Activated CD4-positive, alpha-beta memory T cell treated with anti-CD3 and anti-CD28 coated beads for 36 hours (primary cell): Measurements from ENCODE around the gene PFDN1. TPM values are rescaled to one million over a fixed set of nuclear protein-coding genes. Genes with fewer than 3 reads are reported as not detected.

Experiments used
- CTCF ChIA-PET: fragments of 350-600 bp; sonication (Branson Sonifier 250); formaldehyde crosslinking; loops from one replicate; lab custom pipeline; 2021; ENCODE audit warnings: antibody characterized with exemption, inconsistent platforms; lab: Charles Lee
- POLR2A ChIA-PET: fragments of 350-600 bp; sonication (Branson Sonifier 250); formaldehyde crosslinking; loops from one replicate; lab custom pipeline; 2021; ENCODE audit warnings: antibody characterized with exemption; lab: Charles Lee
- DNase-seq: peaks from one replicate; pipeline ENCODE4 v3.0.0-alpha.2; 2020
- H3K27ac Mint-ChIP-seq: one replicate; pipeline ENCODE4 v1.8.0; 2021; ENCODE audit warnings: mixed read lengths
- H3K27me3 Mint-ChIP-seq: one replicate; pipeline ENCODE4 v1.8.0; 2021; ENCODE audit warnings: mixed read lengths
- H3K36me3 Mint-ChIP-seq: one replicate; pipeline ENCODE4 v1.8.0; 2021; ENCODE audit warnings: mixed read lengths
- H3K4me1 Mint-ChIP-seq: one replicate; pipeline ENCODE4 v1.8.0; 2021; ENCODE audit warnings: low read depth, mixed read lengths
- H3K4me3 Mint-ChIP-seq: one replicate; pipeline ENCODE4 v1.8.0; 2021; ENCODE audit warnings: mild to moderate bottlenecking, mixed read lengths
- H3K9me3 Mint-ChIP-seq: one replicate; pipeline ENCODE4 v1.8.0; 2021; ENCODE audit warnings: mixed read lengths
- intact Hi-C: fragments of 100-400 bp; cut with micrococcal nuclease; formaldehyde crosslinking; loops from one replicate; pipeline ENCODE4 v1.15.1; 2023
- total RNA-seq, 2 experiments: library from RNA; stranded (reverse); gene quantifications; one replicate each; pipeline ENCODE4 v1.2.3, GENCODE V29; 2021

PFDN1 gene
- total RNA-seq, 2 experiments from 2014 or later, result 50.1 to 54.6 TPM

- peaks cover 3% of the 10 kb centered on the region for H3K36me3 Mint-ChIP-seq
- intact Hi-C loops, result no loop called here
- ChIA-PET POLR2A (interaction anchor here (0.7 kb wide), 1 partner anchor 321 kb away, joined by 3 read pairs; no protein-coding TSS in a partner anchor), CTCF (interaction anchor here (0.6 to 3.2 kb wide), 7 partner anchors 17 to 249 kb away, joined by 3 to 13 read pairs (median 4); no protein-coding TSS in a partner anchor)
- H3K4me3 Mint-ChIP-seq, result no peak overlapping the region
- H3K27me3 Mint-ChIP-seq, result no peaks in the 10 kb centered on the region
- H3K27ac Mint-ChIP-seq, result no peak overlapping the region
- peaks cover 5% of the 10 kb centered on the region for H3K4me1 Mint-ChIP-seq
- DNase-seq, result no peak
- no peaks in the 10 kb centered on the region for H3K9me3 Mint-ChIP-seq
Observed at GRCh38 chr5:140328036-140328764, 25.3 kb upstream of the PFDN1 start.

DNA sequence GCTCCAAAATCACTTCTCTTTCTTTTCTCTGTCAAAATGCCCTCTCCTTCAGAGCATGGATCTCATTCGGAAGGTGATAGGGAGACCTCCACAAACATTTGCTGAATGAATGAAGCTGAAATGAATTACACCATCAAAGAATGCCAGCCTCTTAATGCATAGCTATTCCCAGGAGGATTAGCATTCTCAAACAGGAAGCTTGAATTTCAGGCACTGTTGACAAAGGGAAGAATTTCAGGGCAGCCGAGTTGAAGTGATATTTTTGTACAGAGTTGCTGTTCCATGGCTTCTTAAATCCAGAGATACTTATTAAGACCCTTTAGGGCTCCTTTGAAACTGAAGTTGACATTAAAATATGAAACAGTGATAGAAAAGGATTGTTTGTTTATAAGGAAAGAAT, 24.7 kb upstream of the PFDN1 start:
- H3K27ac Mint-ChIP-seq, result no peak overlapping the region
- intact Hi-C loops, result no loop called here
- ChIA-PET POLR2A (no interaction called here), CTCF (interaction anchor here (0.9 to 3.2 kb wide), 5 partner anchors 18 to 88 kb away, joined by 3 to 13 read pairs (median 4); no protein-coding TSS in a partner anchor)
- H3K36me3 Mint-ChIP-seq, result peaks cover 1% of the 10 kb centered on the region
- H3K4me3 Mint-ChIP-seq, result no peak overlapping the region
- DNase-seq, result no peak
- peaks cover 5% of the 10 kb centered on the region for H3K4me1 Mint-ChIP-seq
- H3K9me3 Mint-ChIP-seq, result no peaks in the 10 kb centered on the region
- no peaks in the 10 kb centered on the region for H3K27me3 Mint-ChIP-seq

DNA sequence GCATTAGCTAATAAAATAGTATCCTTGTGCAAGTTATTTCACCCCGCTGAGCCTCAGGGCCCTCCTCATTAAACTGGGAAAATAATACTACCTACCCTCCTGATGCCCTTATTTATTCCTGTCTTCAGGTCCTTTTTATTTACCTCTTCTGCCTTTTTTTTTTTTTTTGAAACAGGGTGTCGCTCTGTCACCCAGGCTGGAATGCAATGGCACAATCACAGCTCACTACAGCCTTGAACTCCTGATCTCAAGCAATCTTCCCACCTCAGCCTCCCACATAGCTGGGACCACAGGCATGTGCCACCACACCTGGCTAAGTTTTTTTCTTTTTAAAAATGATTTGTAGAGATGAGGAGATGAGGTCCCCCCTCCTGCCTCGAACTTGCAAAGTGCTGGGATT, 22.6 kb upstream of the PFDN1 start:
- H3K27ac Mint-ChIP-seq, result no peak overlapping the region
- H3K4me3 Mint-ChIP-seq, result no peak overlapping the region
- H3K4me1 Mint-ChIP-seq, result peaks cover 5% of the 10 kb centered on the region
- ChIA-PET CTCF (interaction anchor here (0.6 to 1.0 kb wide), 2 partner anchors 26 to 81 kb away, joined by 3 to 5 read pairs; no protein-coding TSS in a partner anchor), POLR2A (no interaction called here)
- DNase-seq, result no peak
- H3K27me3 Mint-ChIP-seq, result no peaks in the 10 kb centered on the region
- intact Hi-C loops, result no loop called here
- H3K9me3 Mint-ChIP-seq, result no peaks in the 10 kb centered on the region
- no peaks in the 10 kb centered on the region for H3K36me3 Mint-ChIP-seq

GRCh38 chr5:140324617-140325241, 21.8 kb upstream of the PFDN1 start:
- POLR2A ChIA-PET, result no interaction called here
- no peaks in the 10 kb centered on the region for H3K27me3 Mint-ChIP-seq
- intact Hi-C loops, result no loop called here
- no peaks in the 10 kb centered on the region for H3K9me3 Mint-ChIP-seq
- H3K4me1 Mint-ChIP-seq, result peaks cover 5% of the 10 kb centered on the region
- H3K4me3 Mint-ChIP-seq, result no peak overlapping the region
- CTCF ChIA-PET, result interaction anchor here (0.6 to 1.0 kb wide), 2 partner anchors 27 to 80 kb away, joined by 3 to 5 read pairs; no protein-coding TSS in a partner anchor
- DNase-seq, result no peak
- H3K36me3 Mint-ChIP-seq, result no peaks in the 10 kb centered on the region
- H3K27ac Mint-ChIP-seq, result no peak overlapping the region

DNA sequence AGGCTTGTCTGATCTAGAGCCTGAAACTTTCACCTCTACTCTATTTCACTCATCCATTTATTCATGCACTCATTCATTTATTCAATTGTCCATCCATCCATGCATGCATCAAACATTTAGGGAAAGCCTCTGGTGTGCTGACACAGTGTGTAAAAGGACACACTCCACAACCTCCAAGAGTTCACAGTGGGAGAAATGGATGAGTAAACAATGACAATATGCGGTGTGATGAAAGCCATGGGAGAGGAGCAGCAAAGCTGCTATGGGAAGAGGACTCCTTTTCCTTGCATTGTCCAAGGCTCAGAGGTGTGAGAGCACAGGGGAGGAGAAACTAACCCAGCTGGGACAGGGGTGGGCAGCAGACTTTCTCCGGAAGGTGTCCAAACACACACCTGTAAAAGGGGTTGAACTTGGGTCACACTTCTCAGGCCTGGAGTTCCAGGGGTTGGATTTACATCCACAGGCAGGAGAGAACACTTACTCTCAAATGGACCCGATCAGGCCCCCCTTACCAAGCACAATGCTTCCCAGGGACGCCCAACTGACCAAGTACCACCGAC, 21.2 kb upstream of the PFDN1 start:
- Mint-ChIP-seq H3K9me3 (no peaks in the 10 kb centered on the region), H3K27ac (no peak overlapping the region), H3K36me3 (no peaks in the 10 kb centered on the region), H3K4me1 (peaks cover 5% of the 10 kb centered on the region), H3K27me3 (no peaks in the 10 kb centered on the region), H3K4me3 (no peak overlapping the region)
- DNase-seq, result no peak
- intact Hi-C loops, result no loop called here
- ChIA-PET CTCF (interaction anchor here (0.7 to 1.4 kb wide), 2 partner anchors 28 to 207 kb away, joined by 3 read pairs; no protein-coding TSS in a partner anchor), POLR2A (no interaction called here)

DNA sequence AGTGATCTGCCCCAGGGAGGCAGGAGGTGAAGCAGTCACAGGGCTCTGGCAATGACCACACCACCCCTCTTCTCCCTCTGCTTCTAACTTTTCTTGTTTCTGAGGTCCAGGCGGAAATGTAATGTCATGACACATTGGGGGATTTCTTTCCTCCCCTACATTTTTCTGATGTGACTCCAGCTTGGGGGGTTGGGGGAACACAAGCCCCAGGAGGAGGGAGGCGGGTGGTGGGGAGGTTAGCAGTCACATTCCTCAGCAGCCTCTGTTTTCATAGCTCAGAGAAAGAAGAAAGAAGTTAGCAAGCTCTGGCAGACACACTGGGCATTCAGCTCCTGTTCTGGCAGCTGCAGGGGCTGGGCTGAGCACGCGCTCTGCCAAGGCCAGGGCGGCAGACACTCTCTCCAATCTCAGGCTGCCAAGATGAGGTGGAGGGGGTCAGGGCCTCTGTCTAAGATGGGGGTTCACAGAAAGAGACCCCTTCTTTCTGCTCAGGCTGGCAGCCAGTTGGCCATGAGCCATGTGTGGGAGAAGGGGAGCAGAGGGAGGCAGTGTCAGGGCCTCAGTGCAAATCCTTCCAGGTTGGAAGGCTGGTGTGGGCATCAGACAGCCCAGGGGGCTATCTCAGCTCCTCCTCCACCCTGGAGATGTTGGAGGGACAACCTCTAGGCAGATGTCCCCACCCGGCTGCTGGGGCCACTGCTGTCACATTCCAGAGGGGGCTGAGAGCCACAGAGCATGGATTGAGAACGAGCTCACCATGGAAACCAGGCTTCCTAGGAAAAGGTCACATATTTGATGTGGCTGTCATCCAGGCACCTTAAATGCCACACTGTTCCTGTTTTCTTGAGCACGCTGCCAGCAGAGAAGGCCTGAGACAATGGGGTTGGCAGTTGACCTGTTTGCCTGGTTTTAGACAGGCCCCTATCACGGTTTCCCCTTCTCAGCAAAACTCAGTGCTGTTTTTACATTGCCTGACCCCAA, 20.1 kb upstream of the PFDN1 start:
- no peaks in the 10 kb centered on the region for H3K9me3 Mint-ChIP-seq

GRCh38 chr5:140321796-140322195, 18.9 kb upstream of the PFDN1 start:
- Mint-ChIP-seq H3K27ac (no peak overlapping the region), H3K36me3 (no peaks in the 10 kb centered on the region), H3K4me3 (no peak overlapping the region), H3K9me3 (no peaks in the 10 kb centered on the region), H3K4me1 (peaks cover 5% of the 10 kb centered on the region), H3K27me3 (no peaks in the 10 kb centered on the region)
- DNase-seq, result no peak
- intact Hi-C loops, result no loop called here
- ChIA-PET CTCF (interaction anchor here (1.4 kb wide), 1 partner anchor 25 kb away, joined by 4 read pairs; the partner anchor contains the start of gene HBEGF), POLR2A (no interaction called here)

More for the DNA sequence above, 20.1 kb upstream of the PFDN1 start:
- CTCF ChIA-PET, result interaction anchor here (0.7 to 1.4 kb wide), 2 partner anchors 29 to 206 kb away, joined by 3 read pairs; no protein-coding TSS in a partner anchor
- POLR2A ChIA-PET, result no interaction called here
- no peak overlapping the region for H3K27ac Mint-ChIP-seq
- H3K4me1 Mint-ChIP-seq, result peaks cover 5% of the 10 kb centered on the region
- no peak for DNase-seq
- intact Hi-C loops, result no loop called here
- H3K36me3 Mint-ChIP-seq, result no peaks in the 10 kb centered on the region
- no peak overlapping the region for H3K4me3 Mint-ChIP-seq
- H3K27me3 Mint-ChIP-seq, result no peaks in the 10 kb centered on the region

- ChIA-PET POLR2A (no interaction called here), CTCF (no interaction called here)
- Mint-ChIP-seq H3K27me3 (no peaks in the 10 kb centered on the region), H3K9me3 (no peaks in the 10 kb centered on the region), H3K4me3 (no peak overlapping the region), H3K36me3 (no peaks in the 10 kb centered on the region), H3K27ac (no peak overlapping the region), H3K4me1 (peaks cover 3% of the 10 kb centered on the region)
- intact Hi-C loops, result no loop called here
- DNase-seq, result no peak
Observed at GRCh38 chr5:140319833-140320232, 16.9 kb upstream of the PFDN1 start.

DNA sequence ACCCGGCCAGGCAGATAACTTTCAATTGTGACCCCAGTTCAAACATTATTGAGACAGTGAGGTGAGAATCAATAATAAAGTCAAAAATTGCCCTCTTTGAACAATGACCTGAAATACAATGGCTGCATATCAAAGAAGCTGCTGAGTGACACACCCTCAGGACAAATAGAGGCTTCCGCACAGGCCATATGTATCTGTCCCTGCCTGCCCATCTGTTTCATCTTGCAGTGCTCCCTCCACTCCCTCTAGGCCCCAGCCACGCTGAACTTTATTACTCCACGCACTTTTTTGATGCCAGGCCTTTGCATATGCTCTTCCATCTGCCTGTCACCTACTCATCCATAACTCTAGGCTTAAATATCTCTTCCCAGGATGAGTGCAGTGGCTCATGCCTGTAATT, 15.9 kb upstream of the PFDN1 start:
- CTCF ChIA-PET, result no interaction called here
- H3K36me3 Mint-ChIP-seq, result no peaks in the 10 kb centered on the region
- DNase-seq, result no peak

DNA sequence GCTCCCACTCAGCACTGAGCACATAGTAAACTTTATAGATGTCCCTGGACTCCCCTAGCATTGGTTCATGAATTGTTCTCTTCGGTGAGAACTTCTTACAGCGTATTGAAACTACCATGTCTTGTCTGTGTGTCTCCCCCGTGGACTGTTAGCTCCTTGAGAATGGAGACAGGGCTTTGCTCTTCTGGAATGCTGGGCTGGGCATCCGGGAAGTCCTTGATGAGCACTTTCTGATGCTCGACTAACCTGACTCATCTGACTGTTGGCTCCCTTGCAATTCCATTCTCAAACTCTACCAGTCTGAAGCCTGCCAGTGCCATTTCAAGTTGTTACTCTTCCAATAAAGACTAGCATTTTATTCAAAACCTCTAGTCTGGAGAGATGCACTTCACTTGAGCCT, 15.0 kb upstream of the PFDN1 start:
- ChIA-PET CTCF (interaction anchor here (1.1 to 1.2 kb wide), 2 partner anchors 29 to 75 kb away, joined by 3 read pairs; partner anchors contain the start of gene HBEGF), POLR2A (no interaction called here)
- Mint-ChIP-seq H3K27ac (no peak overlapping the region), H3K4me3 (no peak overlapping the region), H3K27me3 (no peaks in the 10 kb centered on the region), H3K9me3 (no peaks in the 10 kb centered on the region), H3K4me1 (no peaks in the 10 kb centered on the region), H3K36me3 (no peaks in the 10 kb centered on the region)
- intact Hi-C loops, result no loop called here
- DNase-seq, result no peak

More for the DNA sequence above, 15.9 kb upstream of the PFDN1 start:
- intact Hi-C loops, result no loop called here
- Mint-ChIP-seq H3K27me3 (no peaks in the 10 kb centered on the region), H3K27ac (no peak overlapping the region), H3K9me3 (no peaks in the 10 kb centered on the region), H3K4me1 (no peaks in the 10 kb centered on the region), H3K4me3 (no peak overlapping the region)
- POLR2A ChIA-PET, result no interaction called here

GRCh38 chr5:140312791-140313189, 9.9 kb upstream of the PFDN1 start:
- Mint-ChIP-seq H3K9me3 (no peaks in the 10 kb centered on the region), H3K36me3 (no peaks in the 10 kb centered on the region), H3K27ac (no peak overlapping the region), H3K4me1 (peaks cover 6% of the 10 kb centered on the region), H3K27me3 (peaks cover 2% of the 10 kb centered on the region), H3K4me3 (no peak overlapping the region)
- ChIA-PET POLR2A (no interaction called here), CTCF (no interaction called here)
- no peak for DNase-seq
- intact Hi-C loops, result no loop called here
